Smooth muscle cell of the coronary artery (primary cell): ENCODE measurements around the gene CCL13. TPM values are rescaled to one million over a fixed set of nuclear protein-coding genes. Genes with fewer than 3 reads are reported as not detected.

Source experiments
- total RNA-seq: library from RNA; depleted of rRNA; stranded (reverse); fragments of >200 nt; gene quantifications from 2 replicates; pipeline ENCODE4 v1.2.3, GENCODE V29; 2014; ENCODE audit warnings: low replicate concordance

CCL13 gene
- 2.0 TPM in 1 of 2 replicates, not detected in the other for total RNA-seq

DNA sequence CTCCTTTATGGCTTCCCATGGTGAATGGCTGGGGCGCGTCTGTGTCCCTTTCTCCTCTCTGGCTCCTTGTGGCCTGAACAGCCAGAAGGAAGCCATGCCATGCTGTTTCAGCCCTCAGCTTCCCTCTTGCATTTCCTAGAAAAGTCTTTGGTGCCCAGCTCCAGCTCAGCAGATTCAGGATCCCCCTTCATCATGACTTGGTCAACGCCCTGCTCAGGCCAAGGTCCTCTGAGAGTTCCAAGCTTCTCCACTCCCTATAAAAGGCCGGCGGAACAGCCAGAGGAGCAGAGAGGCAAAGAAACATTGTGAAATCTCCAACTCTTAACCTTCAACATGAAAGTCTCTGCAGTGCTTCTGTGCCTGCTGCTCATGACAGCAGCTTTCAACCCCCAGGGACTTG, at the start of gene CCL13:
CCL13 (plus strand) TSS at position 287 of the 400 bp plus-strand sequence; CDS start at position 334, 47 bp downstream.

DNA sequence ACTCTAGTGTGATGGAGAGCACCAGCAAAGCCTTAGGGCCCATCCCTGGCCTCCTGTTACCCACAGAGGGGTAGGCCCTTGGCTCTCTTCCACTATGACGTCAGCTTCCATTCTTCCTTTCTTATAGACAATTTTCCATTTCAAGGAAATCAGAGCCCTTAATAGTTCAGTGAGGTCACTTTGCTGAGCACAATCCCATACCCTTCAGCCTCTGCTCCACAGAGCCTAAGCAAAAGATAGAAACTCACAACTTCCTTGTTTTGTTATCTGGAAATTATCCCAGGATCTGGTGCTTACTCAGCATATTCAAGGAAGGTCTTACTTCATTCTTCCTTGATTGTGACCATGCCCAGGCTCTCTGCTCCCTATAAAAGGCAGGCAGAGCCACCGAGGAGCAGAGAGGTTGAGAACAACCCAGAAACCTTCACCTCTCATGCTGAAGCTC, 37.2 kb upstream of the CCL13 start, which contains the start of gene CCL8:
CCL8 (plus strand) TSS at position 397 of the 445 bp plus-strand sequence. CDS start 67 bp downstream, outside the sequence.

DNA sequence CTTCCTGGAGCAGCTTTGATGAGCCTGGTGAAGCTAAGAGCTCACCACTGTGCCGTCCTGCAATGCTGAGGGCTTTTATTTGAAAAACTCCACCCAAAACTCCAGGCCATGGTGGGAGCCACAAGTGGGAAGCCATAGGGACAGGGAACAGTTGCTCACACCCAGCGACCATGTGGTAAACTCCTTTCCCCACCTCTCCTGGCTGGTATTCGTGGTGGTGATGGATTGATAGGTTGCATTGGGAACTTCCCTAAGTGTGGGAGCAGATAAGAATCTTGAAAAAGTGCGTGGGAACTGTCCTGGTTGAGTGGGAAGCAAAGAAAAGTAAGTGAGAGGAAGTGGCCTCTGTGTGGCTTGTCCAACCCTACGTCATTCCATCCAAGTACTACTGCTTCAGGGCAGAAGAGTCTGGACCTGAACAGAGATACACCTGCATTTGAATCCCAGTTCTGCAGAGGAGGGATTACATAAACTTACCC, 6.9 kb downstream of the CCL13 start, which contains the start of gene CCL1:
CCL1 (minus strand) TSS at position 51 of the 479 bp plus-strand sequence. CDS start 72 bp downstream, outside the sequence.

Other genes starting within 250 kb of the CCL13 start
- gene CCL2, start 101.2 kb upstream of the CCL13 start, total RNA-seq: 17.9 and 393 TPM in 2 replicates
- 0.70 TPM in 1 of 2 replicates, not detected in the other for gene CCL7, start 86.3 kb upstream of the CCL13 start, total RNA-seq
- 0.15 TPM in 1 of 2 replicates, not detected in the other for gene CCL11, start 70.7 kb upstream of the CCL13 start, total RNA-seq
- gene CCL8, start 37.0 kb upstream of the CCL13 start, total RNA-seq: 1.2 TPM in 1 of 2 replicates, not detected in the other
- not detected in 2 replicates for gene CCL1, start 6.8 kb downstream of the CCL13 start, total RNA-seq
- gene TMEM132E, start 223.1 kb downstream of the CCL13 start, total RNA-seq: under 0.01 TPM in 1 of 2 replicates, not detected in the other